GM12801 (cell line): ENCODE data around the gene GSK3A.

Experiments used
- TF ChIP-seq, protein P1 (sequence below): IDR thresholded peaks from one replicate; pipeline ENCODE4 v1.5.1; 2011; ENCODE audit warnings: control low read depth; ENCODE audit not compliant: insufficient read length; ENCODE audit errors: extremely low read depth

The GSK3A gene

DNA sequence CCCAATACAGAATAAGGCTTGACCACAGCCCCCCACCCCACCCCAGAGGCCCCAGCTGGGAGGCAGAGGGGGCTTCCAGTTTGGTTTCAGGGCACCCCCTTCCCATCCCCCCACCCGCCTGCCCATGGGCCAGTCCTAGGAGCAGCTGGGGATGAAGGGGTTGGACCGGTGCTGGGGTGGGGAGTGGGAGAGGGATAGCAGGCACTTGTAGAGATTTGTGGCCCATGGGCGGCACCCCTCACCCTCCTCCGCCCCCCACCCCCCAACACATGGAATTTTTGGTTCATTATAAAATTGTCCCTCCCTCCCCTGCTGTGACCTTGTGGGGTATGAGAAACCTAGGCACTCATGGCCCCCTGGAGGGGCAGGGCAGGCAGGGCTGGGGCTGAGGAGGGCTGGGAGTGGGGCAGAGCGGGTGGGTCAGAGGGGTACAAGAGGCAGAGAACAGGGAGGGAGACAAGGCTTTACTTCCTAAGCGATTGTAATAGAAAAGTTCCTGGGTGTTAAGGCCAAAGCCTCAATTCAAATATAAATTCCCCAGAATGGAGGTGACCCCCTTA, 5.3 kb upstream of the GSK3A start:
- TF ChIP-seq, protein P1, sequence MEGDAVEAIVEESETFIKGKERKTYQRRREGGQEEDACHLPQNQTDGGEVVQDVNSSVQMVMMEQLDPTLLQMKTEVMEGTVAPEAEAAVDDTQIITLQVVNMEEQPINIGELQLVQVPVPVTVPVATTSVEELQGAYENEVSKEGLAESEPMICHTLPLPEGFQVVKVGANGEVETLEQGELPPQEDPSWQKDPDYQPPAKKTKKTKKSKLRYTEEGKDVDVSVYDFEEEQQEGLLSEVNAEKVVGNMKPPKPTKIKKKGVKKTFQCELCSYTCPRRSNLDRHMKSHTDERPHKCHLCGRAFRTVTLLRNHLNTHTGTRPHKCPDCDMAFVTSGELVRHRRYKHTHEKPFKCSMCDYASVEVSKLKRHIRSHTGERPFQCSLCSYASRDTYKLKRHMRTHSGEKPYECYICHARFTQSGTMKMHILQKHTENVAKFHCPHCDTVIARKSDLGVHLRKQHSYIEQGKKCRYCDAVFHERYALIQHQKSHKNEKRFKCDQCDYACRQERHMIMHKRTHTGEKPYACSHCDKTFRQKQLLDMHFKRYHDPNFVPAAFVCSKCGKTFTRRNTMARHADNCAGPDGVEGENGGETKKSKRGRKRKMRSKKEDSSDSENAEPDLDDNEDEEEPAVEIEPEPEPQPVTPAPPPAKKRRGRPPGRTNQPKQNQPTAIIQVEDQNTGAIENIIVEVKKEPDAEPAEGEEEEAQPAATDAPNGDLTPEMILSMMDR = no peak

DNA sequence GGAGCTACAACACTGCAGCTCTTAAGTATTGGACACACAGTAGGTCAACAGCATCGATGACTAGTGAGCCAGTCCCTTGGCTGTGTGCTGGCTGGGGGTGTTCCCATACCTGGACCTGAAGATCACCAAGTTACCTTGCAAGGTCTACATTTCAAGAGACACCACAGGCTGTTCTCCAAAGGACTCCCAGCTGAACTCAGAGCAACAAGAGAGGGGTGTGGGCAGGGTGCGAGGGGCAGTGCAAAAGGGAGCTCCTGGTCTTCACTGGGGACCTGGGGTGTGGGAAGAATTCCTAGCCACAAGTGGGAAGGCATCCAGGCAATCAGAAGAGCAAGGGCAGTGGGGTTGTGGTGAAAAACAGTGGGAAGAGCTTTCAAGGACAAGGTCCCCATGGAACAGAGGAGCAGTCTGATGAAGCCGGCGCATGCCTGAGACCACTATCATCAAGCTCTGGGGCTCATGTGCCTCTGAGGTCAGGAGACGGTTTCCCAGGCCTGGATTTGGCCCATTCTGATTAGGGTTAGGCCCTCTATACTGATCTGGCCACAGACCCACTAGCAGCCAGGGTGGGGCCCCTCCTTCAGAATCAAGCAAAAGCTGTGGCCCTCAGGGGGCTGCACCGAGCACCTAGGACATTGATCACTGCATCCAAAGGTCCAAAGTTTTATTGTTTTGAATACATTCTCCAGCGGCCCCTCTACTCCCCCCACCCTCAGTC, 4.7 kb upstream of the GSK3A start:
- TF ChIP-seq, protein P1 = no peak

DNA sequence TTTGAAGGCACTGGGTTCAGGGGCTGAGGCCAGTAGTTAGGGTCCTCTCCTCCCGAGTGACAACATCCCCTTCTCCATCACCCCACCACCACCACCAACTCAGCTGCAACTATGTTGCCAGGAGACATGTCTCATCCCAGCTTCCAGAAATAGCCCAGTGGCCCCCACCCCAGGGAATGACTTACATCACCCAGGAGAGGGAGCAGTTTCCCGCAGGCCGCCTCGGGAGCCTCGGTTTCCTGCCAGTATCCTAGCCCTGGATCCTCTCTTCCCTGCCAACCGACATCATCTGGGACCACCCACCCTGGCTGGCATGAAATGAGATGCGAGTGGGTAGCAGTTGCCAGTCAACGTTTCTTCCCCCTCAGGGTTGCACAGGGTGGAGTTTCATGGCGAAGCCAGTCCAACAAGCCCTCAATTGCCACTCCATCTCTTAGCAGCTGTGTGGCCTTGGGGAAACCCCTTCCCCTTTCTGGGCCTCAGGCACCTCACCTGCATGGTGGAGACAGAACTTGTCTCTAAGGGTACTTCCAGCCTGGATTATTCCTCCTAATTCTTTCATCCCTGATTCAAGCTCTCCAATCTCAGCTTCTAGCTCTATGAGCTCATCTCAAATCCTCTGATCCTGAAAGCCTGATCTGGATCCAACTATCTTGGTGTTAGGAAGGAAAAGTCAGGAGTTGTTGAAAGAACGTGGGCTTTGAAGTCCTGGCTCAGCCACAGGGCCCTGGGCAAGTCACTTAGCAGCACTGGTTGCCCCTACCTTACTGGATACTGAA, 3.9 kb upstream of the GSK3A start:
- TF ChIP-seq, protein P1 = no peak

DNA sequence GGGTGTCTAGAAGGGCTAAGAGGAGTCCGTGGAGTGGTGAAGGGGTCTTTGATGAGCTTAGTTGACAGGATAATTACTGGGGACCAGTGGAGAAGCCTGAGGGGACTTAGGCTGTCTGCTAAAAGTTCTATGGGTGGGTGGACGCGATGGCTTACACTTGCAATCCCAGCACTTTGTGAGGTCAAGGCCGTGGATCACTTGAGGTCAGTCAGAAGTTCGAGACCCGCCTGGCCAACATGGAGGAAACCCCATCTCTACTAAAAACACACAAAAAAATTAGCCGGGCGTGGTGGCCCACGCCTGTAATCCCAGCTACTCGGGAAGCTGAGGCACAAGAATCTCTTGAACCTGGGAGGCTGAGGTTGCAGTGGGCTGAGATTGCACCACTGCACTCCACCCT, 2.8 kb upstream of the GSK3A start:
- TF ChIP-seq, protein P1 = no peak

DNA sequence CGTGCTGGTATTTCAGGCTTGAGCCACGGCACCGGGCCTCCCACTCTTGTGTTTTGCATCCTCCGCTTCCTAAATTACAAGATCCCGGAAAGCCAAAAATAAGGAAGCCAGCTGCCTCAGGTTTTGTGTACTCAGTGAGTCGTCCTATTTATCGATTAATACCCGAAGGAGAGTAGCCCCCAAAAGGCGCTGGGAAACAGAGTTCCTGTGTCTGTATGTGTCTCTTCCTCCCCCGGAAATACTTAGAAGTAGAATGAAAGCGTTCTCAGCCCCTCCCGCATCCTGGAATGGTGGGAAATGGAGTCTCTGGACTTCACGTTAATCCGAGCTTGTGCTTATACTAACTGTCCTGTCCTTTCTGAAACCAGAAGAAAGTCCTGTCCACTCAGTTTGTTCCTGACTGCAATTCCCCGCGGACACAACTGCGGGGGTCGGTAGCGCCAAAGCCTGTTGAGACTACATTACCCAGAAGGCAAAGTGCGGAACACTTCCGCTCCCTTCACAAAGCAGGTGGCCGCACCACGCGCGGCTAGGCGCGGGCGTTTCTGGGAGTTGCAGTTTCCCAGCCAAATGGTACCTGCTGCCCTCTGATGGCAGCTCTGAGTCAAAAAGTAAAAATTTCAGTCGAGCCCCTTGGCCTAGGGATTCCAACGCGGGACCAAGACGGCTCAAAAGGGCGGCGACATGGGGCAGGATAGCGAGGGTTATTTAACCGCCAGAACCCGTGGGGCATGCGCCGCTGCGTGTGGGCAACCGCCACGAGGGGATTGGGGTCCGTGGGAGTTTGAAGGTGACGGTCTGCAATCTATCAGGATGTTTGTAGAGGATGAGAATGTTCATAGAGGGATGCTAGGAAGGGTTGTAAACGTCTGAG, 2.2 kb upstream of the GSK3A start:
- TF ChIP-seq, protein P1 = no peak

DNA sequence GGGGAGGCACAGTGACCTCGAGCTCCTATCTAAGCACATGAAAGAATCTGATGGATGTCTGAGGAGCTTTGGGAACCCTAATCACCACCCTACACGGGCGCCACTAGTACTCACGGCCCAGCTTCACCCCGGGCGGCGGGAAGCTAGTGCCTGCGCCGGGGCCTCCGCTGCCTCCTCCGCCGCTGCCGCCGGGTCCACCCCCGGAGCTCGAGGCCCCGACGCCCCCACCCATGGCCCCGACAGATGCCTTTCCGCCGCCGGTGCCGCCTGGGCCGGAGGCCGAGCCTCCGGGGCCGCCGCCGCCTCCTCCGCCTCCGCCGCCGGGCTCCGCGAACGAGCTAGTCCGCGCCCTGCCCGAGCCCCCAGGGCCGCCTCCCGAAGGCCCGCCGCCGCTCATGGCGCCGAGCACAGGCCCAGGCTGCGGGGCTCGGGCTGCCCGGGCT, 312 bp downstream of the GSK3A start:
- TF ChIP-seq, protein P1 = no peak

DNA sequence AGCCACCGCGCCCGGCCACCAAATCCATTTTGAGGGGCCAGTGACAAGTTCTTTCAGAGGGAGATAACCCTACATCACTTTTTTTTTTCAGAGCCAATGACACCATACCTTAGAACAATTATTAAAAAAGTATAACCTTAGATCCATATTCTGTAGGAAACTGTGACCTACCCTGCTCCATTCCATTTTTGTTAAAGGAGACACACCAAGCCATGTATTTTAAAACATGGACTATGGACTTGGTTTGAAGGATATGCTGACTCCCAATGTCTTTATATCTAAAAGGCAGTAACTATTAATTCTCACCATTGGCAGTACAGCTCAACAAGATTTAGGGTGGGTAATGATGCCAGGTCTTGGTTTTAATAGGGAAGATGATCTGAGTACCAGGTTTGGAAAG, 1.1 kb downstream of the GSK3A start:
- TF ChIP-seq, protein P1 = no peak
